ENCODE data around the gene NBPF15. TPM values are rescaled to one million over a fixed set of nuclear protein-coding genes. Genes with fewer than 3 reads are reported as not detected.
A peak's percentile ranks its signal among the peaks of the same experiment; 100 is the strongest.
"Not testable (repeated sequence)": the region's sequence is repeated elsewhere in the genome, so short reads cannot be mapped to it uniquely, and the experiment has no call there.

NBPF15 gene
- total and polyA plus RNA-seq, 3 experiments from 2014 or later, result 20.3 to 24.5 (median 23.2) TPM

GRCh38 chr1:144461778-144462177 is 309 bp upstream of the NBPF15 start:
- H3K4me3 ChIP-seq (ENCODE audit: low read length); H3K36me3 ChIP-seq (ENCODE audit: insufficient read depth, low read length); H3K9me3 Mint-ChIP-seq; H3K4me1 Mint-ChIP-seq; H3K36me3 Mint-ChIP-seq; DNase-seq; H3K4me1 ChIP-seq (ENCODE audit: insufficient read depth, low read length); CTCF ChIA-PET; POLR2A ChIA-PET; H3K9me3 ChIP-seq (ENCODE audit: low read length); H3K27me3 ChIP-seq (ENCODE audit: insufficient read depth, low read length, poor library complexity, severe bottlenecking); H3K27me3 Mint-ChIP-seq; H3K27ac ChIP-seq (ENCODE audit: low read depth, low read length): not testable (repeated sequence)
- peak overlapping the region in 5 of 7 donors; percentile 95 to 99 (median 97) for H3K4me3 Mint-ChIP-seq
- H3K27ac Mint-ChIP-seq, result peak overlapping the region in 1 of 8 donors; percentile 43

GRCh38 chr1:144460686-144461085 is 783 bp downstream of the NBPF15 start:
- H3K27me3 ChIP-seq (ENCODE audit: insufficient read depth, low read length, poor library complexity, severe bottlenecking); POLR2A ChIA-PET; H3K27me3 Mint-ChIP-seq; CTCF ChIA-PET; H3K9me3 Mint-ChIP-seq; H3K9me3 ChIP-seq (ENCODE audit: low read length); H3K27ac Mint-ChIP-seq; H3K36me3 ChIP-seq (ENCODE audit: insufficient read depth, low read length); H3K4me1 ChIP-seq (ENCODE audit: insufficient read depth, low read length); H3K27ac ChIP-seq (ENCODE audit: low read depth, low read length); H3K4me1 Mint-ChIP-seq: not testable (repeated sequence)
- DNase-seq, result peak in 3 of 5 donors; percentile 6 to 35 (median 11)
- peak overlapping the region; percentile 28 for H3K4me3 ChIP-seq (ENCODE audit: low read length)
- H3K4me3 Mint-ChIP-seq, result peak overlapping the region; percentile 95 to 99 (median 97)
- peaks cover 0 to 11% (median 0%) of the 10 kb centered on the region in 3 donors for H3K36me3 Mint-ChIP-seq

- H3K4me1 ChIP-seq (ENCODE audit: insufficient read depth, low read length); H3K27me3 Mint-ChIP-seq; H3K4me3 ChIP-seq (ENCODE audit: low read length); H3K9me3 ChIP-seq (ENCODE audit: low read length); H3K36me3 ChIP-seq (ENCODE audit: insufficient read depth, low read length); H3K27ac Mint-ChIP-seq; H3K36me3 Mint-ChIP-seq; H3K27ac ChIP-seq (ENCODE audit: low read depth, low read length); POLR2A ChIA-PET; CTCF ChIA-PET; DNase-seq; H3K4me1 Mint-ChIP-seq; H3K4me3 Mint-ChIP-seq; H3K9me3 Mint-ChIP-seq; H3K27me3 ChIP-seq (ENCODE audit: insufficient read depth, low read length, poor library complexity, severe bottlenecking): not testable (repeated sequence)
These were observed 19.1 kb downstream of the NBPF15 start for GRCh38 chr1:144442402-144442801.

GRCh38 chr1:144439737-144440136 is 21.7 kb downstream of the NBPF15 start:
- H3K36me3 ChIP-seq (ENCODE audit: insufficient read depth, low read length); H3K27ac Mint-ChIP-seq; H3K9me3 ChIP-seq (ENCODE audit: low read length); H3K27me3 Mint-ChIP-seq; H3K36me3 Mint-ChIP-seq; H3K9me3 Mint-ChIP-seq; H3K4me1 Mint-ChIP-seq; H3K27ac ChIP-seq (ENCODE audit: low read depth, low read length); H3K4me3 Mint-ChIP-seq; H3K4me1 ChIP-seq (ENCODE audit: insufficient read depth, low read length); H3K27me3 ChIP-seq (ENCODE audit: insufficient read depth, low read length, poor library complexity, severe bottlenecking); DNase-seq; CTCF ChIA-PET; H3K4me3 ChIP-seq (ENCODE audit: low read length); POLR2A ChIA-PET: not testable (repeated sequence)

- CTCF ChIA-PET, result not testable (repeated sequence)
These were observed 42.4 kb downstream of the NBPF15 start for GRCh38 chr1:144418891-144419694.

GRCh38 chr1:144413404-144414118 is 47.9 kb downstream of the NBPF15 start:
- H3K27ac Mint-ChIP-seq, result peak overlapping the region; percentile 94 to 99 (median 98)
- H3K36me3 Mint-ChIP-seq; H3K9me3 ChIP-seq (ENCODE audit: low read length); H3K4me1 Mint-ChIP-seq; H3K36me3 ChIP-seq (ENCODE audit: insufficient read depth, low read length); POLR2A ChIA-PET; H3K9me3 Mint-ChIP-seq; H3K27me3 ChIP-seq (ENCODE audit: insufficient read depth, low read length, poor library complexity, severe bottlenecking); H3K4me1 ChIP-seq (ENCODE audit: insufficient read depth, low read length); H3K27me3 Mint-ChIP-seq; CTCF ChIA-PET: not testable (repeated sequence)
- Histone ChIP-seq H3K4me3 (ENCODE audit: low read length) (peak overlapping the region; percentile 74), H3K27ac (ENCODE audit: low read depth, low read length) (peak overlapping the region; percentile 86)
- peak in 1 of 5 donors; percentile 4 for DNase-seq
- peak overlapping the region; percentile 91 to 96 (median 93) for H3K4me3 Mint-ChIP-seq

More at GRCh38 chr1:144418891-144419694, 42.4 kb downstream of the NBPF15 start:
- POLR2A ChIA-PET; H3K4me1 ChIP-seq (ENCODE audit: insufficient read depth, low read length); H3K27me3 Mint-ChIP-seq; H3K36me3 ChIP-seq (ENCODE audit: insufficient read depth, low read length); H3K27me3 ChIP-seq (ENCODE audit: insufficient read depth, low read length, poor library complexity, severe bottlenecking); H3K4me1 Mint-ChIP-seq; H3K9me3 ChIP-seq (ENCODE audit: low read length); H3K9me3 Mint-ChIP-seq: not testable (repeated sequence)
- Histone ChIP-seq H3K27ac (ENCODE audit: low read depth, low read length) (peak overlapping the region; percentile 16), H3K4me3 (ENCODE audit: low read length) (peak overlapping the region; percentile 41)
- Mint-ChIP-seq H3K36me3 (peaks cover 0 to 16% (median 9%) of the 10 kb centered on the region in 3 donors), H3K4me3 (peak overlapping the region; percentile 85 to 95 (median 90)), H3K27ac (peak overlapping the region; percentile 75 to 97 (median 94))
- DNase-seq, result peak; percentile 39 to 72 (median 60)

- H3K9me3 ChIP-seq (ENCODE audit: low read length); H3K4me1 Mint-ChIP-seq; H3K36me3 ChIP-seq (ENCODE audit: insufficient read depth, low read length); H3K4me1 ChIP-seq (ENCODE audit: insufficient read depth, low read length); H3K27me3 ChIP-seq (ENCODE audit: insufficient read depth, low read length, poor library complexity, severe bottlenecking); H3K9me3 Mint-ChIP-seq; CTCF ChIA-PET; H3K27me3 Mint-ChIP-seq; H3K36me3 Mint-ChIP-seq; POLR2A ChIA-PET: not testable (repeated sequence)
- H3K4me3 ChIP-seq (ENCODE audit: low read length), result peak overlapping the region; percentile 74
- peak overlapping the region; percentile 91 to 96 (median 93) for H3K4me3 Mint-ChIP-seq
- H3K27ac ChIP-seq (ENCODE audit: low read depth, low read length), result peak overlapping the region; percentile 86
- peak; percentile 69 to 93 (median 85) for DNase-seq
- H3K27ac Mint-ChIP-seq, result peak overlapping the region; percentile 94 to 99 (median 98)
These were observed 48.7 kb downstream of the NBPF15 start for GRCh38 chr1:144412491-144413403.

GRCh38 chr1:144412068-144412471 is 49.4 kb downstream of the NBPF15 start:
- H3K4me1 Mint-ChIP-seq; H3K9me3 Mint-ChIP-seq; H3K4me1 ChIP-seq (ENCODE audit: insufficient read depth, low read length); H3K9me3 ChIP-seq (ENCODE audit: low read length); CTCF ChIA-PET; H3K4me3 ChIP-seq (ENCODE audit: low read length); H3K27me3 Mint-ChIP-seq; H3K36me3 ChIP-seq (ENCODE audit: insufficient read depth, low read length); H3K27me3 ChIP-seq (ENCODE audit: insufficient read depth, low read length, poor library complexity, severe bottlenecking); H3K36me3 Mint-ChIP-seq; POLR2A ChIA-PET: not testable (repeated sequence)
- Mint-ChIP-seq H3K27ac (peak overlapping the region; percentile 94 to 99 (median 98)), H3K4me3 (peak overlapping the region; percentile 91 to 96 (median 93))
- DNase-seq, result peak; percentile 65 to 90 (median 78)
- H3K27ac ChIP-seq (ENCODE audit: low read depth, low read length), result peak overlapping the region; percentile 86

All from CD8-positive, alpha-beta memory T cell (primary cell).